Activated naive CD8-positive, alpha-beta T cell (primary cell): ENCODE data around the gene SAG.
"Not testable (repeated sequence)": the region's sequence is repeated elsewhere in the genome, so short reads cannot be mapped to it uniquely, and the experiment has no call there.

Source experiments
- H3K27ac Mint-ChIP-seq: one replicate; pipeline ENCODE4 v1.8.0; 2021; ENCODE audit warnings: mixed read lengths
- H3K27me3 Mint-ChIP-seq: one replicate; pipeline ENCODE4 v1.8.0; 2021; ENCODE audit warnings: mixed read lengths
- H3K36me3 Mint-ChIP-seq: one replicate; pipeline ENCODE4 v1.8.0; 2021; ENCODE audit warnings: mixed read lengths
- H3K4me1 Mint-ChIP-seq: one replicate; pipeline ENCODE4 v1.8.0; 2021; ENCODE audit warnings: low read depth, mixed read lengths
- H3K4me3 Mint-ChIP-seq: one replicate; pipeline ENCODE4 v1.8.0; 2021; ENCODE audit warnings: mild to moderate bottlenecking, mixed read lengths
- H3K9me3 Mint-ChIP-seq: one replicate; pipeline ENCODE4 v1.8.0; 2021; ENCODE audit warnings: low read depth, mixed read lengths

Gene SAG

GRCh38 chr2:233332125-233332524 lies 24.5 kb downstream of the SAG start:
- H3K4me3 Mint-ChIP-seq: peak overlapping the region; percentile 72
- no peaks in the 10 kb centered on the region for H3K9me3 Mint-ChIP-seq
- H3K27ac Mint-ChIP-seq: peak overlapping the region; percentile 97
- H3K36me3 Mint-ChIP-seq: peaks cover 6% of the 10 kb centered on the region
- H3K27me3 Mint-ChIP-seq: no peaks in the 10 kb centered on the region
- peaks cover 41% of the 10 kb centered on the region for H3K4me1 Mint-ChIP-seq

DNA sequence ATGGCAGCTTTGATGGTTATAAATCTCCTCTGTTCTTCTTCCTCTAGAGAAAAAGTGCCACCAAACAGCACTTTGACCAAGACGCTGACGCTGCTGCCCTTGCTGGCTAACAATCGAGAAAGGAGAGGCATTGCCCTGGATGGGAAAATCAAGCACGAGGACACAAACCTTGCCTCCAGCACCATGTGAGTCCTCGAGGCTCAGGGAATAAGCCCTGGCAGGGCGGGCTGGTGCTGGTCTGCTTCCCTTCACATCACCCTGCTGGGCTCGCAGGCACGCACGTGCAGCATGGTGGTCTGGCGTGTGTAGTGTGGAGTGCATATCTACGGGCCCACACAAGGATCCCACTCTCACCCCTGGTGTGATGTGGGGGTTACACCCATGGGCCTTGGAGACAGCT lies 27.3 kb downstream of the SAG start:
- Mint-ChIP-seq H3K27ac (no peak overlapping the region), H3K9me3 (no peaks in the 10 kb centered on the region), H3K36me3 (peaks cover 6% of the 10 kb centered on the region), H3K4me1 (peaks cover 48% of the 10 kb centered on the region), H3K27me3 (no peaks in the 10 kb centered on the region), H3K4me3 (no peak overlapping the region)

DNA sequence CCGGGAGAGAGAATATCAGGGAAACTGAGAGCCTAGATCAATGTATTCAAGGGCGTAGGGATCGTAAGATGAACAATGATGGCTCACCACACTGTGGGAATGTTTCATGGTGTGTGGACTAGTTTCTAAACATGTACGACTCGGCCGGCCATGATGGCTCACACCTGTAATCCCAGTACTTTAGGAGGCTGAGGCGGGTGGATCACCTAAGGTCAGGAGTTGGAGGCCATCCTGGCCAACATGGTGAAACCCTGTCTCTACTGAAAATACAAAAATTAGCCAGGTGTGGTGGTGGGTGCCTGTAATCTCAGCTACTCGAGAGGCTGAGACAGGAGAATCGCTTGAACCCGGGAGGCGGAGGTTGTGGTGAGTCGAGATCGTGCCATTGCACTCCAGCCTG lies 28.5 kb downstream of the SAG start:
- H3K4me3 Mint-ChIP-seq, H3K9me3 Mint-ChIP-seq, H3K27me3 Mint-ChIP-seq, H3K27ac Mint-ChIP-seq, H3K36me3 Mint-ChIP-seq: not testable (repeated sequence)
- H3K4me1 Mint-ChIP-seq: peaks cover 44% of the 10 kb centered on the region

DNA sequence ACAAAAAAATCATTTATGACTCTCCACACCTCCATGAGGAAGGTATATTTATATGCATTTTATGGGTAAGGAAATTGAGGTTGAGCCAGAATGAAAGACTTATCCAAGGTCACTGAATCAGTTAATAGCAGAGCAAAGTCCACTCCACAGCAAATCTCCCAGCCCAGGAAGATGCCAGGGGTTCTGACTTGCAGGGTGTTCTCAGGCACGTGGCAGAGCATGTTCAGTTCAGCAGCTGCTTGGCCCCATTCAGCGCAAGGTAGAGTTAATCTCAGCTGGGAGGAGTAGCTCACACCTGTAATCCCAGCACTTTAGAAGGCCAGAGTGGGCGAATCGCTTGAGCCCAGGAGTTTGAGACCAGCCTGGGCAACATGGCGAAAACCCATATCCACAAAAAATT lies 28.9 kb downstream of the SAG start:
- Mint-ChIP-seq H3K4me1 (peaks cover 42% of the 10 kb centered on the region), H3K27ac (no peak overlapping the region), H3K4me3 (no peak overlapping the region), H3K9me3 (no peaks in the 10 kb centered on the region), H3K36me3 (peaks cover 6% of the 10 kb centered on the region), H3K27me3 (no peaks in the 10 kb centered on the region)

- Mint-ChIP-seq H3K4me3 (no peak overlapping the region), H3K27me3 (no peaks in the 10 kb centered on the region), H3K9me3 (no peaks in the 10 kb centered on the region), H3K27ac (peak overlapping the region; percentile 66), H3K36me3 (peaks cover 2% of the 10 kb centered on the region), H3K4me1 (peaks cover 32% of the 10 kb centered on the region)
These were observed 30.4 kb downstream of the SAG start for GRCh38 chr2:233338046-233338445.

- peaks cover 2% of the 10 kb centered on the region for H3K36me3 Mint-ChIP-seq
- H3K4me3 Mint-ChIP-seq: no peak overlapping the region
- H3K27me3 Mint-ChIP-seq: no peaks in the 10 kb centered on the region
- H3K27ac Mint-ChIP-seq: no peak overlapping the region
- peaks cover 24% of the 10 kb centered on the region for H3K4me1 Mint-ChIP-seq
- no peaks in the 10 kb centered on the region for H3K9me3 Mint-ChIP-seq
These were observed 31.3 kb downstream of the SAG start for GRCh38 chr2:233338812-233339368.

- peaks cover 23% of the 10 kb centered on the region for H3K4me1 Mint-ChIP-seq
- no peaks in the 10 kb centered on the region for H3K27me3 Mint-ChIP-seq
- H3K27ac Mint-ChIP-seq: no peak overlapping the region
- no peaks in the 10 kb centered on the region for H3K9me3 Mint-ChIP-seq
- peaks cover 2% of the 10 kb centered on the region for H3K36me3 Mint-ChIP-seq
- no peak overlapping the region for H3K4me3 Mint-ChIP-seq
These were observed 31.8 kb downstream of the SAG start for GRCh38 chr2:233339427-233339826.

- Mint-ChIP-seq H3K36me3 (no peaks in the 10 kb centered on the region), H3K4me3 (no peak overlapping the region), H3K4me1 (peaks cover 12% of the 10 kb centered on the region), H3K9me3 (no peaks in the 10 kb centered on the region), H3K27me3 (no peaks in the 10 kb centered on the region), H3K27ac (no peak overlapping the region)
These were observed 33.7 kb downstream of the SAG start for GRCh38 chr2:233341296-233341695.

GRCh38 chr2:233342301-233342700 lies 34.7 kb downstream of the SAG start:
- no peaks in the 10 kb centered on the region for H3K36me3 Mint-ChIP-seq

GRCh38 chr2:233343171-233343705 lies 35.6 kb downstream of the SAG start:
- no peaks in the 10 kb centered on the region for H3K9me3 Mint-ChIP-seq
- peaks cover 9% of the 10 kb centered on the region for H3K4me1 Mint-ChIP-seq
- H3K36me3 Mint-ChIP-seq: no peaks in the 10 kb centered on the region
- no peak overlapping the region for H3K4me3 Mint-ChIP-seq
- no peak overlapping the region for H3K27ac Mint-ChIP-seq
- H3K27me3 Mint-ChIP-seq: no peaks in the 10 kb centered on the region

More at GRCh38 chr2:233342301-233342700, 34.7 kb downstream of the SAG start:
- H3K27me3 Mint-ChIP-seq: no peaks in the 10 kb centered on the region
- H3K27ac Mint-ChIP-seq: no peak overlapping the region
- H3K9me3 Mint-ChIP-seq: no peaks in the 10 kb centered on the region
- no peak overlapping the region for H3K4me3 Mint-ChIP-seq
- H3K4me1 Mint-ChIP-seq: peaks cover 12% of the 10 kb centered on the region

GRCh38 chr2:233346376-233346775 lies 38.8 kb downstream of the SAG start:
- H3K27me3 Mint-ChIP-seq: no peaks in the 10 kb centered on the region
- peaks cover 21% of the 10 kb centered on the region for H3K4me1 Mint-ChIP-seq
- H3K27ac Mint-ChIP-seq: no peak overlapping the region
- no peak overlapping the region for H3K4me3 Mint-ChIP-seq
- H3K9me3 Mint-ChIP-seq: no peaks in the 10 kb centered on the region
- H3K36me3 Mint-ChIP-seq: no peaks in the 10 kb centered on the region

DNA sequence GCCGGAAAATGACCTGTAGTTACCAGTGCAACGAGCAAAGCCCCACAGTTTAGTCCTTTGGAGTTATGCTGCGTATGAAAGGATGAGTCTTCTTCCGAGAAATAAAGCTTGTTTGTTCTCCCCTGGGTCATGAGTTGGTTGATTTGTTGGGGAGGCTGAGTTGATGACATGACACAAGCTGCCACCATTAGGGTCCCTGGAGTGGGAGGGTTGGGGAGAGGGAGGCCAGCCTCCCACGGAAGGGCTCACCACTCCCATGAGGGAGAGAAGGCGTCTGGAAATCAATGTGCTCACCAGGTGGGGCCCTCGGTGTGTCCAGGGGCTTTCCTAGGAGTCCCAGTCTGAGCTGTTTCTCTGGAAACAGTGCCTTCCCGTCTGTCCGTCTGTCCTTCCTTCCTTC lies 39.3 kb downstream of the SAG start:
- Mint-ChIP-seq H3K4me1 (peaks cover 21% of the 10 kb centered on the region), H3K36me3 (no peaks in the 10 kb centered on the region), H3K27me3 (no peaks in the 10 kb centered on the region)

GRCh38 chr2:233349005-233349998 lies 41.7 kb downstream of the SAG start:
- Mint-ChIP-seq H3K4me3 (no peak overlapping the region), H3K36me3 (no peaks in the 10 kb centered on the region), H3K27ac (no peak overlapping the region), H3K27me3 (no peaks in the 10 kb centered on the region), H3K9me3 (no peaks in the 10 kb centered on the region), H3K4me1 (peaks cover 36% of the 10 kb centered on the region)

More for the DNA sequence above, 39.3 kb downstream of the SAG start:
- Mint-ChIP-seq H3K27ac (no peak overlapping the region), H3K9me3 (no peaks in the 10 kb centered on the region), H3K4me3 (no peak overlapping the region)

DNA sequence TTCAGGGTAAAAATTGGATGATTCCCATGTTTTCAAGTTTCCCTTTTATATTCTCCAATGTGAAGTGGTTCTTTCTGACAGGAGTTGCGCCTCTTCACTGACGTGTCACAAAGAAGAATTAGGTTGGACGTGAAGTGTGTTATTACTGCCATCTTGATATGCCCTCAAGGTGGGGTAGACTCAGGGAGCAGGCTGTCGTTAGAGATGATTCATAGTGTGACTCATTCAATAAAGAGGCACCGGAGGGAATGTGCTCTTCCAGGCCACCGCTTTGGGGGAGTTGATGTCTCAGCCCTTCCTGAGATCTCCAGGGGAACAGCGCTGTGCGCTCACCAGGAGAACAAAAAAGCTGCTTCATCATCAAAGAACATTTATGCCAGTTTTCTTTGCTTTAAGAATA lies 43.1 kb downstream of the SAG start:
- H3K4me3 Mint-ChIP-seq: peak overlapping the region; percentile 60

DNA sequence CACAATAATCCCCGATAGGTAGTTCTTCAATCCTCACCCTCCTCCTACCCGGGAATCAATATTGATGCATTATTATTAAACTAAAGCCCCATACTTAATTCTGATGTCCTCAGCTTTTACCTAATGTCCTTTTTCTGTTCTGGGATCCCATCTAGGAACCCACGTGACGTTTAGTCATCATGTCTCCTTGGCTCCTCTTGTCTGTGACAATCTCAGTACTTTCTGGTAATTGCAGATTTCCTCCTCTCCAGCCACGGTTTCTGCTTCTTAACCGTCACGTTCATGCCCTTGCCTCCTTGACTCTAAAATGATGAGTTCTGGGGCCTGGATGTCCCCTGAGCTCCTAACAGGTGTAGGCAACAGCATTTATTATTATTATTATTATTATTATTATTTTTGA lies 43.8 kb downstream of the SAG start:
- Mint-ChIP-seq H3K27ac (peak overlapping the region; percentile 86), H3K4me3 (no peak overlapping the region), H3K36me3 (peaks cover 7% of the 10 kb centered on the region), H3K27me3 (no peaks in the 10 kb centered on the region), H3K4me1 (peaks cover 49% of the 10 kb centered on the region), H3K9me3 (no peaks in the 10 kb centered on the region)

More for the DNA sequence above, 43.1 kb downstream of the SAG start:
- Mint-ChIP-seq H3K27ac (peak overlapping the region; percentile 86), H3K36me3 (peaks cover under 1% of the 10 kb centered on the region), H3K4me1 (peaks cover 42% of the 10 kb centered on the region), H3K27me3 (no peaks in the 10 kb centered on the region), H3K9me3 (no peaks in the 10 kb centered on the region)
